ENCODE data around the gene PAAF1.

- TF ChIP-seq EZH2phosphoT487 (IDR thresholded peaks at IDR 0.05; ENCODE audit: insufficient read depth, low read depth): no peak
- TF ChIP-seq EZH2 (IDR thresholded peaks at IDR 0.05; ENCODE audit: insufficient read depth, poor library complexity, severe bottlenecking): no peak
These were observed 98.6 kb downstream of the PAAF1 start for GRCh38 chr11:73975479-73975757.
